GM18858 (cell line): ENCODE measurements around the gene MCL1.
"Not testable (repeated sequence)": the region's sequence is repeated elsewhere in the genome, so short reads cannot be mapped to it uniquely, and the experiment has no call there.

ENCODE experiments used
- ATAC-seq: cut with Tn5 transposase; IDR thresholded peaks from one replicate; pipeline ENCODE4 v1.9.1; 2021; ENCODE audit not compliant: unreplicated experiment

Gene MCL1

GRCh38 chr1:150603711-150604110 is 24.3 kb upstream of the MCL1 start:
- no peak for ATAC-seq

- not testable (repeated sequence) for ATAC-seq
Measured at GRCh38 chr1:150602372-150602771, 23.0 kb upstream of the MCL1 start.

- no peak for ATAC-seq
Measured at GRCh38 chr1:150601540-150601939, 22.1 kb upstream of the MCL1 start.

- ATAC-seq, result not testable (repeated sequence)
Measured at GRCh38 chr1:150598346-150598745, 18.9 kb upstream of the MCL1 start.

- no peak for ATAC-seq
Measured at GRCh38 chr1:150596976-150597375, 17.6 kb upstream of the MCL1 start.

GRCh38 chr1:150596095-150596892 is 16.9 kb upstream of the MCL1 start:
- ATAC-seq, result no peak

- no peak for ATAC-seq
Measured at GRCh38 chr1:150582371-150582770, 3.0 kb upstream of the MCL1 start.

- not testable (repeated sequence) for ATAC-seq
Measured at GRCh38 chr1:150581962-150582361, 2.6 kb upstream of the MCL1 start.

- ATAC-seq, result not testable (repeated sequence)
Measured at GRCh38 chr1:150581437-150581836, 2.0 kb upstream of the MCL1 start.

GRCh38 chr1:150580966-150581365 is 1.6 kb upstream of the MCL1 start:
- ATAC-seq, result not testable (repeated sequence)

GRCh38 chr1:150579945-150580642 is 684 bp upstream of the MCL1 start:
- no peak for ATAC-seq

- ATAC-seq, result no peak
Measured at GRCh38 chr1:150578272-150579109, 919 bp downstream of the MCL1 start.

GRCh38 chr1:150577557-150578271 is 1.7 kb downstream of the MCL1 start:
- no peak for ATAC-seq

GRCh38 chr1:150576794-150577556 is 2.4 kb downstream of the MCL1 start:
- no peak for ATAC-seq

GRCh38 chr1:150576367-150576711 is 3.1 kb downstream of the MCL1 start:
- no peak for ATAC-seq

- ATAC-seq, result no peak
Measured at GRCh38 chr1:150575518-150576366, 3.7 kb downstream of the MCL1 start.

- ATAC-seq, result no peak
Measured at GRCh38 chr1:150575072-150575489, 4.3 kb downstream of the MCL1 start.

GRCh38 chr1:150574260-150575071 is 4.9 kb downstream of the MCL1 start:
- no peak for ATAC-seq
